Activated CD4-positive, alpha-beta memory T cell treated with anti-CD3 and anti-CD28 coated beads for 36 hours (primary cell): ENCODE data around the gene POU2AF3. TPM values are rescaled to one million over a fixed set of nuclear protein-coding genes. Genes with fewer than 3 reads are reported as not detected.

Experiments
- microRNA-seq: library from miRNA; unstranded; fragments of <30 nt; microRNA quantifications from one replicate; pipeline ENCODE4 v1.2.0, GENCODE V29; 2022; ENCODE audit warnings: borderline number of aligned reads, borderline microRNAs expressed, borderline replicate concordance
- total RNA-seq, 2 experiments: library from RNA; stranded (reverse); gene quantifications; one replicate each; pipeline ENCODE4 v1.2.3, GENCODE V29; 2021

POU2AF3 gene
- total RNA-seq, 2 experiments from 2014 or later: not detected

Small RNAs within 50 kb of the gene (microRNA-seq; reads per million reads assigned to microRNA genes)
- gene MIR4491: not detected

Other genes with a start within 250 kb of the POU2AF3 start
- gene POU2AF2, start 52.8 kb upstream of the POU2AF3 start, total RNA-seq: not detected
- gene POU2AF1, start 80.7 kb downstream of the POU2AF3 start, total RNA-seq: 10 to 100 TPM; 26.9 to 28.3 TPM
- gene BTG4, start 213.8 kb downstream of the POU2AF3 start, total RNA-seq: not detected
- gene HOATZ, start 216.2 kb downstream of the POU2AF3 start, total RNA-seq: not detected
- gene LAYN, start 242.2 kb downstream of the POU2AF3 start, total RNA-seq: under 1 TPM; 0.19 to 0.26 TPM